Prostate gland (tissue), 2 donors: ENCODE data around the gene USP32.

Experiments
- POLR2AphosphoS5 ChIP-seq: sonication (generic); formaldehyde crosslinking; IDR thresholded peaks from one replicate; pipeline ENCODE4 v1.6.1; 2017; ENCODE audit warnings: antibody characterized with exemption
- TF ChIP-seq, protein P1 (sequence below), 4 experiments: fragments of 200-600 bp in 2 of 4; fragments of 450-650 bp in 2 of 4; sonication (generic) in 2 of 4; IDR thresholded peaks; 1 replicate in 3 of 4; 2 replicates in 1 of 4; pipeline ENCODE4 v1.5.1; 2016 to 2019; ENCODE audit warnings: antibody characterized with exemption in 4 of 4, mild to moderate bottlenecking in 2 of 4, moderate library complexity in 2 of 4

DNA sequence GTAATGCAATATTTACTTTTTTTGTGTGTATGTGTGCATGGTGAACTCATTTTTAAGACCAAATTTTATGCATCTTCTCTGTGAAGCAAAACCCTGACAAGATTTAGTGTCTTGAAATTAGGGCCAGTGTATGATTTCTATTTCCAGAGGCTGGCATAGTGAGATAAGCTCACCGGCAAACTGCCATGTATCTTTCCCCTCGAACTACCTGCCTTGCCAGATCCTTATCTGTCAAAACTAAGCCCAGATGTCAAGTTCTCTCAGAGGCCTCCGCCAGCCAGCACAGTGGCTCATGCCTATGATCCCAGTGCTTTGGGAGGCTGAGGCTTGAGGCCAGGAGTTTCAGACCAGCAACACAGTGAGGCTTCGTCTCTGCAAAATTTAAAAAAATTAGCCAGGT is 10.0 kb downstream of the USP32 start:
- TF ChIP-seq, protein P1, sequence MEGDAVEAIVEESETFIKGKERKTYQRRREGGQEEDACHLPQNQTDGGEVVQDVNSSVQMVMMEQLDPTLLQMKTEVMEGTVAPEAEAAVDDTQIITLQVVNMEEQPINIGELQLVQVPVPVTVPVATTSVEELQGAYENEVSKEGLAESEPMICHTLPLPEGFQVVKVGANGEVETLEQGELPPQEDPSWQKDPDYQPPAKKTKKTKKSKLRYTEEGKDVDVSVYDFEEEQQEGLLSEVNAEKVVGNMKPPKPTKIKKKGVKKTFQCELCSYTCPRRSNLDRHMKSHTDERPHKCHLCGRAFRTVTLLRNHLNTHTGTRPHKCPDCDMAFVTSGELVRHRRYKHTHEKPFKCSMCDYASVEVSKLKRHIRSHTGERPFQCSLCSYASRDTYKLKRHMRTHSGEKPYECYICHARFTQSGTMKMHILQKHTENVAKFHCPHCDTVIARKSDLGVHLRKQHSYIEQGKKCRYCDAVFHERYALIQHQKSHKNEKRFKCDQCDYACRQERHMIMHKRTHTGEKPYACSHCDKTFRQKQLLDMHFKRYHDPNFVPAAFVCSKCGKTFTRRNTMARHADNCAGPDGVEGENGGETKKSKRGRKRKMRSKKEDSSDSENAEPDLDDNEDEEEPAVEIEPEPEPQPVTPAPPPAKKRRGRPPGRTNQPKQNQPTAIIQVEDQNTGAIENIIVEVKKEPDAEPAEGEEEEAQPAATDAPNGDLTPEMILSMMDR (IDR thresholded peaks at IDR 0.05) = no peak
- no peak for TF ChIP-seq POLR2AphosphoS5
